A549 (cell line): ENCODE measurements around the gene OLAH. TPM values are rescaled to one million over a fixed set of nuclear protein-coding genes. Genes with fewer than 3 reads are reported as not detected.

Source experiments
- ATAC-seq, 2 experiments: fragments of 200-7000 bp in 1 of 2; fragments of >200 bp in 1 of 2; cut with Nextera tagmentation in 1 of 2; cut with Tn5 transposase in 1 of 2; 3 replicates each; pipeline versions ENCODE4 v1.8.0 to v1.9.1; 2018 to 2020; ENCODE audit warnings: mild to moderate bottlenecking in 1 of 2, moderate library complexity in 1 of 2
- CTCF ChIA-PET: fragments of 300-600 bp; sonication (Branson Sonifier 250); formaldehyde crosslinking; extraction: SDS; loops from one replicate; lab custom pipeline; 2021; ENCODE audit warnings: antibody characterized with exemption, inconsistent platforms; lab: Yijun Ruan, JAX
- POLR2A ChIA-PET: fragments of 350-600 bp; formaldehyde crosslinking; extraction: SDS; loops from one replicate; lab custom pipeline; 2021; ENCODE audit warnings: antibody characterized with exemption, inconsistent platforms; lab: Yijun Ruan, JAX
- DNase-seq, 2 experiments: peaks; one replicate each; pipeline versions ENCODE4 v3.0.0 to v3.0.0-alpha.2; 2011 to 2016; ENCODE audit warnings: low read depth in 1 of 2, low spot score in 1 of 2
- FAIRE-seq: peaks from 2 replicates; lab custom pipeline; 2011; peaks lifted over from hg19 to GRCh38; lab: Jason Lieb, UNC
- H3K27ac ChIP-seq, 2 experiments: fragments of >200 bp; sonication (Bioruptor Twin); formaldehyde crosslinking; 3 replicates each; pipeline ENCODE4 v1.5.1; 2016 to 2017
- H3K4me1 ChIP-seq: fragments of >200 bp; sonication (Bioruptor Twin); formaldehyde crosslinking; 3 replicates; pipeline ENCODE4 v1.6.1; 2016
- H3K4me2 ChIP-seq: fragments of >200 bp; sonication (Bioruptor Twin); formaldehyde crosslinking; 3 replicates; pipeline ENCODE4 v1.6.1; 2016
- H3K4me3 ChIP-seq: fragments of >200 bp; sonication (Bioruptor Twin); formaldehyde crosslinking; 3 replicates; pipeline ENCODE4 v1.5.1; 2016
- H3K9me3 ChIP-seq: fragments of >200 bp; sonication (Bioruptor Twin); formaldehyde crosslinking; 3 replicates; pipeline ENCODE4 v1.6.1; 2016
- CBX2 ChIP-seq: fragments of 200-600 bp; sonication (generic); IDR thresholded peaks from 2 replicates; pipeline ENCODE4 v1.6.1; 2016; ENCODE audit warnings: low read depth, mild to moderate bottlenecking, borderline replicate concordance
- FOSB ChIP-seq: fragments of 250-450 bp; sonication (Bioruptor Pico); IDR thresholded peaks from 2 replicates; pipeline ENCODE4 v1.5.0; 2020; ENCODE audit warnings: mild to moderate bottlenecking, moderate library complexity
- FOSL2 ChIP-seq, 2 experiments: fragments of 450-650 bp in 1 of 2; fragments of >200 bp in 1 of 2; sonication (Bioruptor Twin) in 1 of 2; formaldehyde crosslinking; IDR thresholded peaks; 2 replicates each; pipeline versions ENCODE4 v1.5.0 to v1.6.1; 2016 to 2020; ENCODE audit warnings: mild to moderate bottlenecking in 1 of 2, moderate library complexity in 1 of 2
- HDAC2 ChIP-seq: fragments of 200-600 bp; sonication (generic); IDR thresholded peaks from 2 replicates; pipeline ENCODE4 v1.6.1; 2016
- JUN ChIP-seq, 2 experiments: fragments of >200 bp; sonication (Bioruptor Twin); formaldehyde crosslinking; IDR thresholded peaks; 2 replicates in 1 of 2; 3 replicates in 1 of 2; pipeline ENCODE4 v1.6.1; 2016 to 2017
- JUNB ChIP-seq: fragments of >200 bp; sonication (Bioruptor Twin); formaldehyde crosslinking; IDR thresholded peaks from 2 replicates; pipeline ENCODE4 v1.6.1; 2016
- MAZ ChIP-seq: fragments of 150-350 bp; IDR thresholded peaks from 2 replicates; pipeline ENCODE4 v1.6.1; 2014; ENCODE audit warnings: antibody characterized with exemption, low read depth, low read length, borderline replicate concordance
- MYC ChIP-seq: IDR thresholded peaks from 2 replicates; pipeline ENCODE4 v1.6.1; 2012; ENCODE audit warnings: mild to moderate bottlenecking, inconsistent platforms, low read length, improper control_type of control experiment, borderline replicate concordance
- NFE2L2 ChIP-seq: fragments of 150-350 bp; conservative IDR thresholded peaks from 2 replicates; pipeline ENCODE4 v1.6.1; 2014; ENCODE audit warnings: low read length
- PBX3 ChIP-seq: IDR thresholded peaks from 2 replicates; pipeline ENCODE4 v1.6.1; 2012
- RAD21 ChIP-seq, 2 experiments: fragments of >200 bp in 1 of 2; sonication (Bioruptor Twin) in 1 of 2; formaldehyde crosslinking in 1 of 2; IDR thresholded peaks in 1 of 2; conservative IDR thresholded peaks in 1 of 2; 2 replicates in 1 of 2; 3 replicates in 1 of 2; pipeline ENCODE4 v1.6.1; 2012 to 2018; ENCODE audit warnings: inconsistent platforms in 1 of 2
- RNF2 ChIP-seq: fragments of 200-600 bp; sonication (generic); IDR thresholded peaks from 2 replicates; pipeline ENCODE4 v1.6.1; 2016; ENCODE audit warnings: low read depth, mild to moderate bottlenecking, antibody characterized with exemption, moderate library complexity, borderline replicate concordance
- SMC3 ChIP-seq: fragments of >200 bp; sonication (Bioruptor Twin); formaldehyde crosslinking; IDR thresholded peaks from 3 replicates; pipeline ENCODE4 v1.6.1; 2018; ENCODE audit warnings: inconsistent platforms
- SREBF2 ChIP-seq: fragments of 450-650 bp; IDR thresholded peaks from 2 replicates; pipeline ENCODE4 v1.6.1; 2014; ENCODE audit warnings: mild to moderate bottlenecking, moderate library complexity
- ZC3H11A ChIP-seq: fragments of 450-650 bp; IDR thresholded peaks from 2 replicates; pipeline ENCODE4 v1.6.1; 2014; ENCODE audit warnings: antibody characterized with exemption, mild to moderate bottlenecking
- ZFP36 ChIP-seq: fragments of 450-650 bp; IDR thresholded peaks from 2 replicates; pipeline ENCODE4 v1.6.1; 2014; ENCODE audit warnings: borderline replicate concordance; ENCODE audit not compliant: partially characterized antibody
- ZNF302 ChIP-seq: fragments of 250-450 bp; sonication (Bioruptor Pico); IDR thresholded peaks from 2 replicates; pipeline ENCODE4 v1.9.0; 2021; ENCODE audit warnings: inconsistent platforms, mild to moderate bottlenecking, moderate library complexity
- ZSCAN20 ChIP-seq: fragments of 250-450 bp; sonication (Bioruptor Pico); IDR thresholded peaks from 2 replicates; pipeline ENCODE4 v1.8.0; 2022; ENCODE audit warnings: mild to moderate bottlenecking, moderate library complexity
- WGBS: methylation state at CpG from one replicate; pipeline ENCODE4 v1.1.6; 2017; ENCODE audit errors: missing lambda C conversion rate; 5-methylcytosine and 5-hydroxymethylcytosine counted together
- polyA plus RNA-seq, 4 experiments: library from polyadenylated mRNA; depleted of rRNA in 3 of 4; stranded (reverse); fragments of >200 nt; fragmentation: RNase III in 1 of 4; extraction: RNeasy Plus Mini Kit Qiagen cat#74134 plus additional on column Dnase treatment in 1 of 4; gene quantifications; 2 replicates in 3 of 4; 3 replicates in 1 of 4; pipeline ENCODE4 v1.2.3, GENCODE V29; 2011 to 2017
- TF ChIP-seq, protein P1 (sequence below): fragments of >200 bp; sonication (Bioruptor Twin); formaldehyde crosslinking; IDR thresholded peaks from 2 replicates; pipeline ENCODE4 v1.6.1; 2016
- TF ChIP-seq, protein P2 (sequence below): fragments of >200 bp; sonication (Bioruptor Twin); formaldehyde crosslinking; IDR thresholded peaks from 3 replicates; pipeline ENCODE4 v1.5.1; 2016
- TF ChIP-seq, protein P3 (sequence below): fragments of 200-600 bp; sonication (generic); IDR thresholded peaks from 2 replicates; pipeline ENCODE4 v1.6.1; 2016; ENCODE audit warnings: antibody characterized with exemption, mild to moderate bottlenecking, moderate library complexity

The OLAH gene
- polyA plus RNA-seq, 2 of the 4 experiments (the other 2 are of a cell fraction), result 0.34 TPM; not detected in 1

DNA sequence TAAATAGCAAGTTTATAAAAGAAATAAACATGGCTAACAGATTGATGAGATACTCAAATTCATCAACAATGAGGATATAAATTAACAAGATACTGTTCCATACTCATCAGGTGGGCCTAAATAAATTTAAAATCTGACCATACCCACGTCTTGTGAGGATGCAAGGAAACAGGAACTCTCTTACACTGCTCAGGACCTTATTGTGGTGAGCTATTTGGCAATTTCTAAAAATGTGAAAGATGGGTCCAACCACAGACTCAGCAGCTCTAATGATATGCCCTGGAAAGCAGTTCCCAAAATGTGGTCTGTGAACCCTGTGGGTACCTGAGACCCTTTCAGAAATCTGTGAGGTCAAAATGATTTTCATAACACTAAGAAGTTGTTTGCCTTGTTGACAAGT, 74.9 kb downstream of the OLAH start:
- DNase-seq (no peak), ATAC-seq (no peak), FAIRE-seq (no peak)
- 73% methylated on average over 1 of the region's 1 CpG for WGBS
- Histone ChIP-seq H3K4me3 (no peak overlapping the region), H3K4me2 (no peak overlapping the region), H3K9me3 (no peaks in the 10 kb centered on the region), H3K4me1 (peaks cover 7% of the 10 kb centered on the region; the same call in 1 of the 3 replicates), H3K27ac (no peak overlapping the region)
- POLR2A ChIA-PET, result no interaction called here
- CTCF ChIA-PET, result interaction anchor here (0.8 kb wide), 1 partner anchor 14 kb away, joined by 4 read pairs; no protein-coding TSS in a partner anchor
- no peak for TF ChIP-seq RAD21 (conservative IDR thresholded peaks at IDR 0.05 in 1 of 2, IDR thresholded peaks at IDR 0.05 in 1 of 2)
- TF ChIP-seq PBX3, result no peak
- no peak for TF ChIP-seq FOSB (CRISPR knock-in tag)
- TF ChIP-seq ZSCAN20 (CRISPR knock-in tag), result no peak
- no peak for TF ChIP-seq ZFP36
- no peak for TF ChIP-seq SMC3

DNA sequence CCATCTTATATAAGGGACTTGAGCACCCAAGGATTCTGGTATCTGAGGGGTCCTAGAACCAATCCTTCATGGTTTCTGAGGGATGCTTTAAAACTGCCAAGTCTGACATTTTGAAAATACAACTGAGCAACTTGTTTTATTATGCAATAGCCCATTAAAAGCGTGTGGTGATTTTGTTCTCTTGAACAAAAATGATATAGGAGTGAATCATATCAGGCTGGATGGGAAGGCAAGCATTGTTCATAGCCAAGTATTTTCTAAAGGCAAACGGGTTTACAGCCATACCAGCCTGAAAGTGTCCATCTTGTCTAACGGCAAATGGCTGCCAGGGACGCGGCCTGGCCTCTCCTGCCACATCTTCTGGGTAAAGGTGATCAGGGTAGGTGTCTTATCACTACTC, 76.8 kb downstream of the OLAH start:
- H3K27ac ChIP-seq, result no peak overlapping the region
- no peak overlapping the region for H3K4me3 ChIP-seq
- no peaks in the 10 kb centered on the region for H3K9me3 ChIP-seq
- ATAC-seq, result no peak
- no peak for FAIRE-seq
- ChIA-PET POLR2A (no interaction called here), CTCF (interaction anchor here (0.6 to 1.3 kb wide), 2 partner anchors 11 to 60 kb away, joined by 3 to 4 read pairs; no protein-coding TSS in a partner anchor)
- no peak overlapping the region for H3K4me2 ChIP-seq
- TF ChIP-seq MAZ, result no peak
- no peak for TF ChIP-seq MYC
- no peak for TF ChIP-seq FOSL2 (IDR thresholded peaks at IDR 0.05)
- no peak for TF ChIP-seq FOSL2 (CRISPR knock-in tag; IDR thresholded peaks at IDR 0.05)
- no peak for TF ChIP-seq RNF2
- TF ChIP-seq JUN (IDR thresholded peaks at IDR 0.05), result no peak
- TF ChIP-seq SREBF2, result no peak
- TF ChIP-seq, protein P1, sequence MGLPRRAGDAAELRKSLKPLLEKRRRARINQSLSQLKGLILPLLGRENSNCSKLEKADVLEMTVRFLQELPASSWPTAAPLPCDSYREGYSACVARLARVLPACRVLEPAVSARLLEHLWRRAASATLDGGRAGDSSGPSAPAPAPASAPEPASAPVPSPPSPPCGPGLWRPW, result no peak
- no peak for TF ChIP-seq CBX2
- TF ChIP-seq, protein P2, sequence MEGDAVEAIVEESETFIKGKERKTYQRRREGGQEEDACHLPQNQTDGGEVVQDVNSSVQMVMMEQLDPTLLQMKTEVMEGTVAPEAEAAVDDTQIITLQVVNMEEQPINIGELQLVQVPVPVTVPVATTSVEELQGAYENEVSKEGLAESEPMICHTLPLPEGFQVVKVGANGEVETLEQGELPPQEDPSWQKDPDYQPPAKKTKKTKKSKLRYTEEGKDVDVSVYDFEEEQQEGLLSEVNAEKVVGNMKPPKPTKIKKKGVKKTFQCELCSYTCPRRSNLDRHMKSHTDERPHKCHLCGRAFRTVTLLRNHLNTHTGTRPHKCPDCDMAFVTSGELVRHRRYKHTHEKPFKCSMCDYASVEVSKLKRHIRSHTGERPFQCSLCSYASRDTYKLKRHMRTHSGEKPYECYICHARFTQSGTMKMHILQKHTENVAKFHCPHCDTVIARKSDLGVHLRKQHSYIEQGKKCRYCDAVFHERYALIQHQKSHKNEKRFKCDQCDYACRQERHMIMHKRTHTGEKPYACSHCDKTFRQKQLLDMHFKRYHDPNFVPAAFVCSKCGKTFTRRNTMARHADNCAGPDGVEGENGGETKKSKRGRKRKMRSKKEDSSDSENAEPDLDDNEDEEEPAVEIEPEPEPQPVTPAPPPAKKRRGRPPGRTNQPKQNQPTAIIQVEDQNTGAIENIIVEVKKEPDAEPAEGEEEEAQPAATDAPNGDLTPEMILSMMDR, result no peak
- TF ChIP-seq ZNF302, result no peak
- no peak for TF ChIP-seq HDAC2
- no peak for TF ChIP-seq JUNB
- TF ChIP-seq ZC3H11A, result no peak
- TF ChIP-seq, protein P3, sequence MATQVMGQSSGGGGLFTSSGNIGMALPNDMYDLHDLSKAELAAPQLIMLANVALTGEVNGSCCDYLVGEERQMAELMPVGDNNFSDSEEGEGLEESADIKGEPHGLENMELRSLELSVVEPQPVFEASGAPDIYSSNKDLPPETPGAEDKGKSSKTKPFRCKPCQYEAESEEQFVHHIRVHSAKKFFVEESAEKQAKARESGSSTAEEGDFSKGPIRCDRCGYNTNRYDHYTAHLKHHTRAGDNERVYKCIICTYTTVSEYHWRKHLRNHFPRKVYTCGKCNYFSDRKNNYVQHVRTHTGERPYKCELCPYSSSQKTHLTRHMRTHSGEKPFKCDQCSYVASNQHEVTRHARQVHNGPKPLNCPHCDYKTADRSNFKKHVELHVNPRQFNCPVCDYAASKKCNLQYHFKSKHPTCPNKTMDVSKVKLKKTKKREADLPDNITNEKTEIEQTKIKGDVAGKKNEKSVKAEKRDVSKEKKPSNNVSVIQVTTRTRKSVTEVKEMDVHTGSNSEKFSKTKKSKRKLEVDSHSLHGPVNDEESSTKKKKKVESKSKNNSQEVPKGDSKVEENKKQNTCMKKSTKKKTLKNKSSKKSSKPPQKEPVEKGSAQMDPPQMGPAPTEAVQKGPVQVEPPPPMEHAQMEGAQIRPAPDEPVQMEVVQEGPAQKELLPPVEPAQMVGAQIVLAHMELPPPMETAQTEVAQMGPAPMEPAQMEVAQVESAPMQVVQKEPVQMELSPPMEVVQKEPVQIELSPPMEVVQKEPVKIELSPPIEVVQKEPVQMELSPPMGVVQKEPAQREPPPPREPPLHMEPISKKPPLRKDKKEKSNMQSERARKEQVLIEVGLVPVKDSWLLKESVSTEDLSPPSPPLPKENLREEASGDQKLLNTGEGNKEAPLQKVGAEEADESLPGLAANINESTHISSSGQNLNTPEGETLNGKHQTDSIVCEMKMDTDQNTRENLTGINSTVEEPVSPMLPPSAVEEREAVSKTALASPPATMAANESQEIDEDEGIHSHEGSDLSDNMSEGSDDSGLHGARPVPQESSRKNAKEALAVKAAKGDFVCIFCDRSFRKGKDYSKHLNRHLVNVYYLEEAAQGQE, result no peak
- TF ChIP-seq NFE2L2, result no peak
- TF ChIP-seq, all 56 proteins: peak for 0
- peaks cover 7% of the 10 kb centered on the region; the same call in 1 of the 3 replicates for H3K4me1 ChIP-seq
- 92% methylated on average over 5 of the region's 5 CpGs for WGBS
- DNase-seq, result no peak
